PC-3 (cell line): ENCODE data around the gene CAPZB. TPM values are rescaled to one million over a fixed set of nuclear protein-coding genes. Genes with fewer than 3 reads are reported as not detected.
A peak's percentile ranks its signal among the peaks of the same experiment; 100 is the strongest.

Experiments used
- ATAC-seq: fragments of 200-7000 bp; cut with Tn5 transposase; 2 replicates; pipeline ENCODE4 v1.9.1; 2020; ENCODE audit warnings: mild to moderate bottlenecking, moderate library complexity
- BruUV-seq: library from RNA; stranded (reverse); fragments of 400-500 nt; replicated peaks from 2 replicates; lab custom pipeline; 2021; lab: Mats Ljungman, UMichigan
- CTCF ChIA-PET: fragments of 300-600 bp; sonication (Branson Sonifier 250); formaldehyde crosslinking; loops from one replicate; lab custom pipeline; 2022; ENCODE audit warnings: antibody characterized with exemption; lab: Charles Lee
- POLR2A ChIA-PET: fragments of 300-600 bp; sonication (Branson Sonifier 250); formaldehyde crosslinking; loops from one replicate; lab custom pipeline; 2022; ENCODE audit warnings: antibody characterized with exemption; ENCODE audit not compliant: unreplicated experiment; lab: Charles Lee
- DNase-seq: peaks from one replicate; pipeline ENCODE4 v3.0.0-alpha.2; 2015
- H2AFZ ChIP-seq: fragments of 300-600 bp; sonication (generic); 2 replicates; pipeline ENCODE4 v1.6.0; 2016; ENCODE audit warnings: antibody characterized with exemption, low read length
- H3F3A ChIP-seq: fragments of 300-600 bp; sonication (generic); one replicate; pipeline ENCODE4 v1.6.0; 2017; ENCODE audit warnings: antibody characterized with exemption, low read length, control low read depth, mild to moderate bottlenecking; ENCODE audit not compliant: unreplicated experiment
- H3K27ac ChIP-seq: fragments of 300-600 bp; sonication (generic); 2 replicates; pipeline ENCODE4 v1.5.1; 2016; ENCODE audit warnings: mild to moderate bottlenecking, low read length
- H3K27me3 ChIP-seq: fragments of 300-600 bp; sonication (generic); 2 replicates; pipeline ENCODE4 v1.6.1; 2016; ENCODE audit warnings: low read length, mixed read lengths
- H3K36me3 ChIP-seq: fragments of 300-600 bp; sonication (generic); 2 replicates; pipeline ENCODE4 v1.6.1; 2016; ENCODE audit warnings: low read depth, mixed run types, low read length, mixed read lengths
- H3K4me1 ChIP-seq: fragments of 300-600 bp; sonication (generic); 2 replicates; pipeline ENCODE4 v1.5.1; 2016; ENCODE audit warnings: low read length; ENCODE audit not compliant: insufficient read depth
- H3K4me2 ChIP-seq: fragments of 300-600 bp; sonication (generic); 2 replicates; pipeline ENCODE4 v1.6.0; 2016; ENCODE audit warnings: low read length
- H3K4me3 ChIP-seq: fragments of 300-600 bp; sonication (generic); 2 replicates; pipeline ENCODE4 v1.5.1; 2016; ENCODE audit warnings: mild to moderate bottlenecking, low read length, mixed read lengths
- H3K79me2 ChIP-seq: fragments of 300-600 bp; sonication (generic); 2 replicates; pipeline ENCODE4 v1.6.1; 2017; ENCODE audit warnings: low read length, mixed read lengths
- H3K9ac ChIP-seq: fragments of 300-600 bp; sonication (generic); 2 replicates; pipeline ENCODE4 v1.6.0; 2016; ENCODE audit warnings: mild to moderate bottlenecking, low read length
- H3K9me2 ChIP-seq: fragments of 300-600 bp; sonication (generic); replicated peaks from 2 replicates; pipeline ENCODE4 v1.6.1; 2016; ENCODE audit warnings: mixed run types, low read length, mixed read lengths
- H3K9me3 ChIP-seq: fragments of 300-600 bp; sonication (generic); 2 replicates; pipeline ENCODE4 v1.6.1; 2016; ENCODE audit warnings: low read length, mixed read lengths
- H4K20me1 ChIP-seq: fragments of 300-600 bp; sonication (generic); 2 replicates; pipeline ENCODE4 v1.6.1; 2016; ENCODE audit warnings: low read length, mixed read lengths
- EZH2 ChIP-seq: fragments of 300-600 bp; sonication (generic); IDR thresholded peaks from one replicate; pipeline ENCODE4 v1.6.1; 2017; ENCODE audit warnings: antibody characterized with exemption, mild to moderate bottlenecking, low read length; ENCODE audit not compliant: unreplicated experiment
- EZH2phosphoT487 ChIP-seq: fragments of 300-600 bp; sonication (generic); IDR thresholded peaks from 2 replicates; pipeline ENCODE4 v1.6.1; 2018; ENCODE audit warnings: mild to moderate bottlenecking, antibody characterized with exemption, low read length, borderline replicate concordance
- intact Hi-C: fragments of 100-400 bp; cut with micrococcal nuclease; formaldehyde crosslinking; loops from 2 replicates; pipeline ENCODE4 v1.9.0; 2023
- total RNA-seq: library from RNA; depleted of rRNA; stranded (reverse); fragments of >200 nt; gene quantifications from 2 replicates; pipeline ENCODE4 v1.2.3, GENCODE V29; 2014
- TF ChIP-seq, protein P1 (sequence below): fragments of 300-600 bp; sonication (generic); conservative IDR thresholded peaks from 2 replicates; pipeline ENCODE4 v1.5.1; 2017; ENCODE audit warnings: antibody characterized with exemption, low read depth, mild to moderate bottlenecking, low read length

Gene CAPZB
- total RNA-seq, 1 experiment from 2014 or later, result 86.7 TPM

DNA sequence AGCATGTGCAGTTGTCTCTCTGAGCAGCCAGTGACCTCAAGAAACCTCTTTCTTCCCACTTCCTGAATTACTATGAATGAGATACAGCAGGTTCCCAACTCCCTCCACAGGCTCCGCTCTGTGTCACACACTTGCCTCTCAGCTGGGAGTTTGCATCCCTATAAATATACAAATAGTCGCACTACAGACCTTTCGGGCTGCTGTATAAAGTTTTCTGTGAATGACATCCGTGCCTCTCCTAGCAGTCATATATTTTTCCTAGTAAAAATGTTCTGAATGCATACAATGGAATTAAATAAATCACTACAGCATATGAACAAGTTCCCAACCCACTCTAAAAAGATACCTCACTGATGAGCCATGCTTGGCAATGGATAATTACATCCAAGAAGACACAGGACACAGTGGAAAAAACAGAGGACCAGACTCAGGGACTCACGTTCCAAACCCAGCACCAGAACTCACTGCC lies 66.8 kb downstream of the CAPZB start:
- CTCF ChIA-PET, result no interaction called here
- no peaks in the 10 kb centered on the region for H3K27me3 ChIP-seq
- H3K4me2 ChIP-seq, result no peak overlapping the region
- TF ChIP-seq EZH2phosphoT487 (no peak), EZH2 (no peak)
- TF ChIP-seq, protein P1, sequence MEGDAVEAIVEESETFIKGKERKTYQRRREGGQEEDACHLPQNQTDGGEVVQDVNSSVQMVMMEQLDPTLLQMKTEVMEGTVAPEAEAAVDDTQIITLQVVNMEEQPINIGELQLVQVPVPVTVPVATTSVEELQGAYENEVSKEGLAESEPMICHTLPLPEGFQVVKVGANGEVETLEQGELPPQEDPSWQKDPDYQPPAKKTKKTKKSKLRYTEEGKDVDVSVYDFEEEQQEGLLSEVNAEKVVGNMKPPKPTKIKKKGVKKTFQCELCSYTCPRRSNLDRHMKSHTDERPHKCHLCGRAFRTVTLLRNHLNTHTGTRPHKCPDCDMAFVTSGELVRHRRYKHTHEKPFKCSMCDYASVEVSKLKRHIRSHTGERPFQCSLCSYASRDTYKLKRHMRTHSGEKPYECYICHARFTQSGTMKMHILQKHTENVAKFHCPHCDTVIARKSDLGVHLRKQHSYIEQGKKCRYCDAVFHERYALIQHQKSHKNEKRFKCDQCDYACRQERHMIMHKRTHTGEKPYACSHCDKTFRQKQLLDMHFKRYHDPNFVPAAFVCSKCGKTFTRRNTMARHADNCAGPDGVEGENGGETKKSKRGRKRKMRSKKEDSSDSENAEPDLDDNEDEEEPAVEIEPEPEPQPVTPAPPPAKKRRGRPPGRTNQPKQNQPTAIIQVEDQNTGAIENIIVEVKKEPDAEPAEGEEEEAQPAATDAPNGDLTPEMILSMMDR, result no peak
- H3K79me2 ChIP-seq, result peaks cover 89% of the 10 kb centered on the region
- DNase-seq (no peak), ATAC-seq (no peak)
- POLR2A ChIA-PET, result no interaction called here
- H2AFZ ChIP-seq, result no peak overlapping the region
- H3K9me3 ChIP-seq, result no peaks in the 10 kb centered on the region
- no peak overlapping the region for H3K4me3 ChIP-seq
- no peaks in the 10 kb centered on the region for H3F3A ChIP-seq
- intact Hi-C loops, result no loop called here
- TSS peak; percentile 25 for BruUV-seq
- no peaks in the 10 kb centered on the region for H3K9me2 ChIP-seq
- no peak overlapping the region for H3K9ac ChIP-seq
- H3K4me1 ChIP-seq, result peaks cover 4% of the 10 kb centered on the region; the same call in 1 of the 2 replicates
- peaks cover 29% of the 10 kb centered on the region; the same call in 1 of the 2 replicates for H4K20me1 ChIP-seq
- H3K36me3 ChIP-seq, result peaks cover 15% of the 10 kb centered on the region
- H3K27ac ChIP-seq, result no peak overlapping the region

DNA sequence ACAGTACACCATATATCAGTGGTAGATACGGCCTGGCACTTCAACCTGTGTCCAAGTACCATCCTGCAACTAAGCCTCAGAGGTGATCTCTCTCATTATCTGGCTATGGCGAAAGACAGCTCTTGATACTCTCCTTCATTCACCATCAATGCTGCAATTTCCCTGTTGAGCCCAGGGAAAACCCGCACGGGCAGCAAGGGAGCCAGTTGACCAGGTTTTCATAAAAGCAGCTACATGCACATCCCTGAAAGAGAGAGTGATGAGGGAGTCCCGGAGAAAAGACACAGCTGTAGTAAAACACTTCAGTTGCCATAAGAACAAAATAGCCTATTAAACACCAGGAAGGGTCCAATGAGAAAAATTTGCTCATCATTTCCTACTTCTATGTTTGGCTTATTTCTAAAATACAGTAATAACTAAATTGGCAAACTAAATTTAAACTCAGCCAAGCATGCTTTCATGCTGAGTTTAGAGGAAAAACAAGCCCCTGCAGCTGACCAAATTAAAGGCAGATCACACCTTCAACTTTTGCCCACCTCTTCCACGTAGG lies 68.3 kb downstream of the CAPZB start:
- H3K4me1 ChIP-seq, result peaks cover 15% of the 10 kb centered on the region
- H3K36me3 ChIP-seq, result peaks cover 17% of the 10 kb centered on the region
- peaks cover 23% of the 10 kb centered on the region; the same call in 1 of the 2 replicates for H4K20me1 ChIP-seq
- H3F3A ChIP-seq, result no peaks in the 10 kb centered on the region
- intact Hi-C loops, result no loop called here
- ChIA-PET CTCF (no interaction called here), POLR2A (no interaction called here)
- H2AFZ ChIP-seq, result no peak overlapping the region
- H3K27ac ChIP-seq, result no peak overlapping the region
- TF ChIP-seq EZH2 (no peak), EZH2phosphoT487 (no peak)
- TF ChIP-seq, protein P1, result no peak
- H3K9ac ChIP-seq, result no peak overlapping the region
- H3K9me3 ChIP-seq, result no peaks in the 10 kb centered on the region
- no peaks in the 10 kb centered on the region for H3K27me3 ChIP-seq
- DNase-seq, result no peak
- H3K9me2 ChIP-seq, result no peaks in the 10 kb centered on the region
- peaks cover 84% of the 10 kb centered on the region for H3K79me2 ChIP-seq
- no peak overlapping the region for H3K4me3 ChIP-seq
- ATAC-seq, result no peak
- no TSS peak for BruUV-seq
- no peak overlapping the region for H3K4me2 ChIP-seq

DNA sequence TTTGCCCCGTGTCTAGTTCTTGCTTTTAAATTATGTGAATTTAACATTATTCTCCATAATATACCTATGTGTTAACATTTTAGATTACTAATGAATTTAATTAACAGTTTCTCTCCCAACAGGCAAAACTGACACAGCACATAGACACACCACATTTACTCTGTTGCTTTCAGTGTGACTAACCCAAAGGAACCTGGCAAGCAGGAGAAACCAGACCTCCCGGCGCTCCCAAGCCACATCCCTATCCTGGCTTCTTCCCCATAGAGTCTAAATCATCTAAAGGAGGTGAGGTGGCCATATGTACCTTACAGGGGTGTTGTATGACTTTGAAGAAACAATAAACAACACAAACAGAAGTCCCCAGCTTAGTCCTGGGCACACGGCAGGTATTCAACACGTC lies 69.2 kb downstream of the CAPZB start:
- intact Hi-C loops, result no loop called here
- no peaks in the 10 kb centered on the region for H3K9me2 ChIP-seq
- ATAC-seq (no peak), DNase-seq (peak; percentile 14)
- TF ChIP-seq, protein P1, result no peak
- TF ChIP-seq EZH2 (no peak), EZH2phosphoT487 (no peak)
- H2AFZ ChIP-seq, result no peak overlapping the region
- no peak overlapping the region for H3K9ac ChIP-seq
- CTCF ChIA-PET, result no interaction called here
- H3K79me2 ChIP-seq, result peaks cover 84% of the 10 kb centered on the region
- no peak overlapping the region for H3K4me3 ChIP-seq
- H3K4me1 ChIP-seq, result peaks cover 15% of the 10 kb centered on the region
- H3K9me3 ChIP-seq, result no peaks in the 10 kb centered on the region
- H3K27ac ChIP-seq, result no peak overlapping the region
- H4K20me1 ChIP-seq, result peaks cover 25% of the 10 kb centered on the region; the same call in 1 of the 2 replicates
- no peaks in the 10 kb centered on the region for H3K27me3 ChIP-seq
- H3K4me2 ChIP-seq, result no peak overlapping the region
- peaks cover 25% of the 10 kb centered on the region for H3K36me3 ChIP-seq
- H3F3A ChIP-seq, result no peaks in the 10 kb centered on the region
- POLR2A ChIA-PET, result no interaction called here
- no TSS peak for BruUV-seq
